HPDE6-E6E7 (cell line): ENCODE results near the gene GMFB.

Experiments used
- DNase-seq: peaks from one replicate; pipeline ENCODE4 v3.0.0; 2011; ENCODE audit warnings: missing footprints; ENCODE audit errors: extremely low spot score

GMFB gene

DNA sequence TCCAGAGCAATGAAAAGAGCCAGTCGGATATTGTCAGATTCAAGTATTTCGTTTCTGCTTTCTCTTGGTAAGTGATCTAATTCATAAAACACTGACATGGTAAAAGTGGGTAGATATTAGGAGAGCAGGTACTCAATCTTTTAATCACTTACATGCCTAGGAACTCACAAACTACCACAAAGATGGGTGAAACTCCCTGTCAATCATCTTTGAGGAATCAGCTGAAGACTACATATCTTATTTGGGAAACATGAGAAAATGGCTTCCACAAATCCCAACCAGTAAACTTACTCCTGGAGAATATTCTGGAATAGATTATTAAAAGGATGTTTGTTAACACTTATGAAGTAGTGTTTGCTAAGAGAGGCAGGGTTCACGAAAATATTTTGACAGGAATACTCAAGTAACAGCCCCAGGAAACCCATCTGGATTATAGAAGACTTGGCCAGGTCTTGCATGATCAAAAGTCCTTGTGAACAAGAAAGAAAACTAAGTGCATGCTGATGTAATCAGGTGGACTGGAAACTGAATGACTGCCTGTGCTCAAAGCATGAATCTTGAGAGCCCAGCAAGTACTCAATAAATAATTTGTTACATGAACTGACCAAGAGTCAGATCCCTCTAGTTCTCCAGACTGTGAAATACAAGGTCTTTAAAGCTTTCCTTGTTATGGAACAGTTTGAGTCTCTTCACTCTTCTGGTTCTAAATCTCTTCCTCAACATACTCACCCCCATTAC is 63.1 kb downstream of the GMFB start:
- DNase-seq, result no peak

DNA sequence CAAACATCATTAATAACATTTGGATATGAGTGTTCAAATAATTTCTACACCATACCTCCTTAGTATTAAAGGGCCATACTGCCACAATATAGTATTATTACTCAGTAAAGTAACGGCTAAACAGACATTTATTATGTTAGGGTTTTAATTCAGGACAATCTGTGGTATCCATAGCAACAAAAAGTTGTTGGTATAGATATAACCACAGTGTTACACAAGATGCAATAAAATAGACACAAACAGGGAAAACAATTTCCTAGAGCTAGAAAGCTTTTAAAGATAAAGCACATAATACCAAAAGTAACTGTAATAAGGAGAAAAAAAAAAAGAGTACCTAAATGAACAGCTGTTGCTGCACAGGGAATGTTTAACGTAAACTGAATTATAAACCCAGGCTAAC is 63.7 kb downstream of the GMFB start:
- no peak for DNase-seq
